OCI-LY7 (cell line): Measurements from ENCODE around the gene ZNF148.

Source experiments
- EZH2phosphoT487 ChIP-seq: fragments of 200-600 bp; sonication (generic); IDR thresholded peaks from 2 replicates; pipeline ENCODE4 v1.6.1; 2018; ENCODE audit warnings: low read depth, borderline replicate concordance, mild to moderate bottlenecking, mixed run types, antibody characterized with exemption, low read length, moderate library complexity, mixed read lengths
- TF ChIP-seq, protein P1 (sequence below): fragments of 200-600 bp; sonication (generic); conservative IDR thresholded peaks from 2 replicates; pipeline ENCODE4 v1.5.1; 2014; ENCODE audit warnings: mild to moderate bottlenecking, antibody characterized with exemption, low read length, moderate library complexity, mixed read lengths

DNA sequence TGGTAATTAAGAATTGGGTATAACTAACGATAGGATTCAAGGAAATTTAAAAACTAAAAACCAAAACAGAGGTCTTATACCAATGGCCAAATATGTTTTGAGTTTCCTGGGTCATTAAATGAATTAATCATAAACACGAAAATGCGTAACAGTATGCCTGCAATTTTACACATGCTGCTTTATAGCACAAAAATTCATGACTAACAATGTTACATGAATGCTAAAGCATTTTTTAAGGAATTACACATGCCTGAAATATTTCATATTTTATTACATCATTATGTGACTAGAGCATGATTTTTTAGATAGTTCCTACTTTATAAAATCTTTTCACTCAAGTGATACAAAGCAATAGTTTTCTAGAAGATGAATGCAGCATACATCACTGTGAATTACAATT, 74.7 kb downstream of the ZNF148 start:
- no peak for TF ChIP-seq EZH2phosphoT487
- TF ChIP-seq, protein P1, sequence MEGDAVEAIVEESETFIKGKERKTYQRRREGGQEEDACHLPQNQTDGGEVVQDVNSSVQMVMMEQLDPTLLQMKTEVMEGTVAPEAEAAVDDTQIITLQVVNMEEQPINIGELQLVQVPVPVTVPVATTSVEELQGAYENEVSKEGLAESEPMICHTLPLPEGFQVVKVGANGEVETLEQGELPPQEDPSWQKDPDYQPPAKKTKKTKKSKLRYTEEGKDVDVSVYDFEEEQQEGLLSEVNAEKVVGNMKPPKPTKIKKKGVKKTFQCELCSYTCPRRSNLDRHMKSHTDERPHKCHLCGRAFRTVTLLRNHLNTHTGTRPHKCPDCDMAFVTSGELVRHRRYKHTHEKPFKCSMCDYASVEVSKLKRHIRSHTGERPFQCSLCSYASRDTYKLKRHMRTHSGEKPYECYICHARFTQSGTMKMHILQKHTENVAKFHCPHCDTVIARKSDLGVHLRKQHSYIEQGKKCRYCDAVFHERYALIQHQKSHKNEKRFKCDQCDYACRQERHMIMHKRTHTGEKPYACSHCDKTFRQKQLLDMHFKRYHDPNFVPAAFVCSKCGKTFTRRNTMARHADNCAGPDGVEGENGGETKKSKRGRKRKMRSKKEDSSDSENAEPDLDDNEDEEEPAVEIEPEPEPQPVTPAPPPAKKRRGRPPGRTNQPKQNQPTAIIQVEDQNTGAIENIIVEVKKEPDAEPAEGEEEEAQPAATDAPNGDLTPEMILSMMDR = no peak
